Activated CD8-positive, alpha-beta T cell treated with anti-CD3 and anti-CD28 coated beads, Interleukin-2, amount 10 ng/mL, durations not matched to agents 7 days and 5 days (primary cell): ENCODE results near the gene UQCRFS1. TPM values are rescaled to one million over a fixed set of nuclear protein-coding genes. Genes with fewer than 3 reads are reported as not detected.
"Not testable (repeated sequence)": the region's sequence is repeated elsewhere in the genome, so short reads cannot be mapped to it uniquely, and the experiment has no call there.

Experiments
- ATAC-seq: fragments of 150-1000 bp; cut with Tn5 transposase; one replicate; pipeline ENCODE4 v1.10.0; 2021; ENCODE audit warnings: moderate library complexity
- CTCF ChIA-PET: fragments of 350-600 bp; sonication (Branson Sonifier 250); formaldehyde crosslinking; loops from one replicate; lab custom pipeline; 2021; ENCODE audit warnings: antibody characterized with exemption; lab: Charles Lee
- POLR2A ChIA-PET: fragments of 350-600 bp; sonication (Branson Sonifier 250); formaldehyde crosslinking; loops from one replicate; lab custom pipeline; 2021; ENCODE audit warnings: antibody characterized with exemption; lab: Charles Lee
- DNase-seq: peaks from one replicate; pipeline ENCODE4 v3.0.0-alpha.2; 2020
- H3K27ac Mint-ChIP-seq: one replicate; pipeline ENCODE4 v1.8.0; 2021; ENCODE audit warnings: mild to moderate bottlenecking, mixed read lengths
- H3K27me3 Mint-ChIP-seq: one replicate; pipeline ENCODE4 v1.8.0; 2021; ENCODE audit warnings: low read depth, mixed read lengths
- H3K36me3 Mint-ChIP-seq: one replicate; pipeline ENCODE4 v1.8.0; 2021; ENCODE audit warnings: low read depth, mixed read lengths
- H3K4me1 Mint-ChIP-seq: one replicate; pipeline ENCODE4 v1.8.0; 2021; ENCODE audit warnings: low read depth, mixed read lengths
- H3K4me3 Mint-ChIP-seq: one replicate; pipeline ENCODE4 v1.8.0; 2021; ENCODE audit warnings: mild to moderate bottlenecking, mixed read lengths
- H3K9me3 Mint-ChIP-seq: one replicate; pipeline ENCODE4 v1.8.0; 2022; ENCODE audit warnings: mixed read lengths; ENCODE audit not compliant: insufficient read depth
- total RNA-seq, 2 experiments: library from RNA; stranded (reverse); gene quantifications; one replicate each; pipeline ENCODE4 v1.2.3, GENCODE V29; 2021

Gene UQCRFS1
- total RNA-seq, 2 experiments from 2014 or later = 34.6 to 36.0 TPM

- ChIA-PET CTCF (interaction anchor here (1.5 kb wide), 1 partner anchor 16 kb away, joined by 6 read pairs; no protein-coding TSS in a partner anchor), POLR2A (no interaction called here)
- Mint-ChIP-seq H3K27me3 (peaks cover 7% of the 10 kb centered on the region), H3K9me3 (no peaks in the 10 kb centered on the region), H3K4me3 (no peak overlapping the region), H3K4me1 (no peaks in the 10 kb centered on the region), H3K36me3 (no peaks in the 10 kb centered on the region), H3K27ac (no peak overlapping the region)
- ATAC-seq (no peak), DNase-seq (no peak)
These were observed 34.5 kb upstream of the UQCRFS1 start for GRCh38 chr19:29247471-29247870.

- Mint-ChIP-seq H3K9me3 (no peaks in the 10 kb centered on the region), H3K27ac (no peak overlapping the region), H3K36me3 (no peaks in the 10 kb centered on the region), H3K4me1 (no peaks in the 10 kb centered on the region), H3K27me3 (peaks cover 5% of the 10 kb centered on the region), H3K4me3 (no peak overlapping the region)
- POLR2A ChIA-PET = interaction anchor here (0.6 kb wide), 1 partner anchor 11 kb away, joined by 3 read pairs; no protein-coding TSS in a partner anchor
- DNase-seq (no peak), ATAC-seq (no peak)
- CTCF ChIA-PET = interaction anchor here (1.5 kb wide), 1 partner anchor 17 kb away, joined by 6 read pairs; no protein-coding TSS in a partner anchor
These were observed 34.1 kb upstream of the UQCRFS1 start for GRCh38 chr19:29247051-29247450.

- H3K9me3 Mint-ChIP-seq = no peaks in the 10 kb centered on the region
- H3K4me1 Mint-ChIP-seq = no peaks in the 10 kb centered on the region
- ChIA-PET POLR2A (no interaction called here), CTCF (interaction anchor here (1.1 kb wide), 1 partner anchor 16 kb away, joined by 4 read pairs; no protein-coding TSS in a partner anchor)
- H3K4me3 Mint-ChIP-seq = no peak overlapping the region
- H3K36me3 Mint-ChIP-seq = no peaks in the 10 kb centered on the region
- no peak overlapping the region for H3K27ac Mint-ChIP-seq
- no peaks in the 10 kb centered on the region for H3K27me3 Mint-ChIP-seq
- DNase-seq (no peak), ATAC-seq (no peak)
These were observed 32.3 kb upstream of the UQCRFS1 start for GRCh38 chr19:29245215-29245614.

- POLR2A ChIA-PET = no interaction called here
- ATAC-seq (no peak), DNase-seq (no peak)
- no peaks in the 10 kb centered on the region for H3K4me1 Mint-ChIP-seq
- no peak overlapping the region for H3K4me3 Mint-ChIP-seq
- no peaks in the 10 kb centered on the region for H3K36me3 Mint-ChIP-seq
- peaks cover 4% of the 10 kb centered on the region for H3K9me3 Mint-ChIP-seq
- CTCF ChIA-PET = no interaction called here
- H3K27ac Mint-ChIP-seq = no peak overlapping the region
- H3K27me3 Mint-ChIP-seq = no peaks in the 10 kb centered on the region
These were observed 28.4 kb upstream of the UQCRFS1 start for GRCh38 chr19:29241324-29241723.

GRCh38 chr19:29239213-29239776 lies 26.3 kb upstream of the UQCRFS1 start:
- Mint-ChIP-seq H3K27me3 (no peaks in the 10 kb centered on the region), H3K36me3 (no peaks in the 10 kb centered on the region), H3K27ac (no peak overlapping the region), H3K4me1 (no peaks in the 10 kb centered on the region), H3K9me3 (peaks cover 6% of the 10 kb centered on the region), H3K4me3 (no peak overlapping the region)
- POLR2A ChIA-PET = no interaction called here
- ATAC-seq (no peak), DNase-seq (no peak)
- CTCF ChIA-PET = no interaction called here

GRCh38 chr19:29233591-29233990 lies 20.6 kb upstream of the UQCRFS1 start:
- no peaks in the 10 kb centered on the region for H3K4me1 Mint-ChIP-seq

GRCh38 chr19:29232315-29232852 lies 19.4 kb upstream of the UQCRFS1 start:
- peaks cover 6% of the 10 kb centered on the region for H3K9me3 Mint-ChIP-seq
- peaks cover 2% of the 10 kb centered on the region for H3K27me3 Mint-ChIP-seq
- DNase-seq (no peak), ATAC-seq (no peak)
- CTCF ChIA-PET = no interaction called here
- POLR2A ChIA-PET = no interaction called here
- H3K27ac Mint-ChIP-seq = no peak overlapping the region
- H3K4me3 Mint-ChIP-seq = no peak overlapping the region
- no peaks in the 10 kb centered on the region for H3K4me1 Mint-ChIP-seq
- no peaks in the 10 kb centered on the region for H3K36me3 Mint-ChIP-seq

More at GRCh38 chr19:29233591-29233990, 20.6 kb upstream of the UQCRFS1 start:
- ATAC-seq = no peak
- POLR2A ChIA-PET = no interaction called here
- DNase-seq = no peak
- H3K4me3 Mint-ChIP-seq = no peak overlapping the region
- peaks cover 6% of the 10 kb centered on the region for H3K9me3 Mint-ChIP-seq
- CTCF ChIA-PET = interaction anchor here (1.7 kb wide), 1 partner anchor 30 kb away, joined by 4 read pairs; no protein-coding TSS in a partner anchor
- H3K27me3 Mint-ChIP-seq = no peaks in the 10 kb centered on the region
- H3K27ac Mint-ChIP-seq = no peak overlapping the region
- no peaks in the 10 kb centered on the region for H3K36me3 Mint-ChIP-seq

- CTCF ChIA-PET, H3K4me1 Mint-ChIP-seq, ATAC-seq, H3K9me3 Mint-ChIP-seq, H3K27me3 Mint-ChIP-seq, H3K4me3 Mint-ChIP-seq, DNase-seq, POLR2A ChIA-PET, H3K36me3 Mint-ChIP-seq, H3K27ac Mint-ChIP-seq: not testable (repeated sequence)
These were observed 18.4 kb upstream of the UQCRFS1 start for GRCh38 chr19:29231306-29231705.

GRCh38 chr19:29217616-29218015 lies 4.7 kb upstream of the UQCRFS1 start:
- Mint-ChIP-seq H3K4me3 (no peak overlapping the region), H3K36me3 (no peaks in the 10 kb centered on the region), H3K27ac (no peak overlapping the region), H3K27me3 (peaks cover 6% of the 10 kb centered on the region), H3K9me3 (no peaks in the 10 kb centered on the region), H3K4me1 (peaks cover 6% of the 10 kb centered on the region)
- no peak for DNase-seq
- ChIA-PET CTCF (no interaction called here), POLR2A (no interaction called here)
- ATAC-seq = no peak

- peaks cover 18% of the 10 kb centered on the region for H3K4me1 Mint-ChIP-seq
- peaks cover 15% of the 10 kb centered on the region for H3K36me3 Mint-ChIP-seq
- ChIA-PET CTCF (no interaction called here), POLR2A (no interaction called here)
- H3K4me3 Mint-ChIP-seq = no peak overlapping the region
- peaks cover 4% of the 10 kb centered on the region for H3K9me3 Mint-ChIP-seq
- no peak for ATAC-seq
- no peak overlapping the region for H3K27ac Mint-ChIP-seq
- H3K27me3 Mint-ChIP-seq = peaks cover 6% of the 10 kb centered on the region
- DNase-seq = no peak
These were observed 3.1 kb upstream of the UQCRFS1 start for GRCh38 chr19:29216021-29216420.

- no peak overlapping the region for H3K27ac Mint-ChIP-seq
- H3K36me3 Mint-ChIP-seq = peaks cover 21% of the 10 kb centered on the region
- H3K4me3 Mint-ChIP-seq = no peak overlapping the region
- ChIA-PET CTCF (no interaction called here), POLR2A (no interaction called here)
- peaks cover 6% of the 10 kb centered on the region for H3K27me3 Mint-ChIP-seq
- peaks cover 4% of the 10 kb centered on the region for H3K9me3 Mint-ChIP-seq
- peaks cover 22% of the 10 kb centered on the region for H3K4me1 Mint-ChIP-seq
- ATAC-seq = no peak
- DNase-seq = no peak
These were observed 2.4 kb upstream of the UQCRFS1 start for GRCh38 chr19:29215322-29215845.

- CTCF ChIA-PET = no interaction called here
These were observed 1.5 kb upstream of the UQCRFS1 start for GRCh38 chr19:29214411-29214810.

More at GRCh38 chr19:29214411-29214810, 1.5 kb upstream of the UQCRFS1 start:
- Mint-ChIP-seq H3K4me3 (no peak overlapping the region), H3K27ac (no peak overlapping the region), H3K27me3 (peaks cover 4% of the 10 kb centered on the region), H3K4me1 (peaks cover 31% of the 10 kb centered on the region), H3K36me3 (peaks cover 30% of the 10 kb centered on the region), H3K9me3 (peaks cover 4% of the 10 kb centered on the region)
- POLR2A ChIA-PET = no interaction called here
- DNase-seq = no peak
- no peak for ATAC-seq
